Measurements from ENCODE around the gene C11orf91.

DNA sequence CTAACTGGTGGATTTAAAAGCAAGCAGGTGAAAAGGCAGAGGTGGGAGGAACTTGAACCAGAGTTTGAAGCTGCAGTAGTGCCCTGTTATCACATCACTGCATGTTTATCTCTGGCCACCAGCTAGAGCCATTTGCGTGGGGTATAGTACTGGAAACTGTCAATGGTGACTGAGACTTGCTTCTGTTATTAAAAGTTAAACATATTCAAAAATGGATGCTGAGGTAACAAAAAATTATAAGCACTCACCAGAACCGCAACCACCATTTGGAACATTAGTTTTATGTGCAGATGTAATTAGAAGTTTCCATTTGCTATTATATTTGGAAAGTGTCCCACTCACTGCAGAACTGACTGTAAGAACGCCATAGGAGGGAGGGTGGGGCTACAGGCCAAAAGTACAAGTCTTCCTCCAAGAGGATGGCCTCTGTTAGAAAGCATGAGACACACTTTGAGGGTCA, 36.8 kb upstream of the C11orf91 start:
- TF ChIP-seq POLR2A (IDR thresholded peaks at IDR 0.05) (no peak), POLR2AphosphoS5 (IDR thresholded peaks at IDR 0.05; ENCODE audit: insufficient read depth in 1 of 2, low read depth in 1 of 2) (no peak)
- TF ChIP-seq, protein P1, sequence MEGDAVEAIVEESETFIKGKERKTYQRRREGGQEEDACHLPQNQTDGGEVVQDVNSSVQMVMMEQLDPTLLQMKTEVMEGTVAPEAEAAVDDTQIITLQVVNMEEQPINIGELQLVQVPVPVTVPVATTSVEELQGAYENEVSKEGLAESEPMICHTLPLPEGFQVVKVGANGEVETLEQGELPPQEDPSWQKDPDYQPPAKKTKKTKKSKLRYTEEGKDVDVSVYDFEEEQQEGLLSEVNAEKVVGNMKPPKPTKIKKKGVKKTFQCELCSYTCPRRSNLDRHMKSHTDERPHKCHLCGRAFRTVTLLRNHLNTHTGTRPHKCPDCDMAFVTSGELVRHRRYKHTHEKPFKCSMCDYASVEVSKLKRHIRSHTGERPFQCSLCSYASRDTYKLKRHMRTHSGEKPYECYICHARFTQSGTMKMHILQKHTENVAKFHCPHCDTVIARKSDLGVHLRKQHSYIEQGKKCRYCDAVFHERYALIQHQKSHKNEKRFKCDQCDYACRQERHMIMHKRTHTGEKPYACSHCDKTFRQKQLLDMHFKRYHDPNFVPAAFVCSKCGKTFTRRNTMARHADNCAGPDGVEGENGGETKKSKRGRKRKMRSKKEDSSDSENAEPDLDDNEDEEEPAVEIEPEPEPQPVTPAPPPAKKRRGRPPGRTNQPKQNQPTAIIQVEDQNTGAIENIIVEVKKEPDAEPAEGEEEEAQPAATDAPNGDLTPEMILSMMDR (IDR thresholded peaks at IDR 0.05): no peak

Data from vagina (tissue), 2 donors.